Measurements from ENCODE around the gene IQSEC3.

IQSEC3 gene

GRCh38 chr12:143964-144649 is 77.5 kb downstream of the IQSEC3 start:
- DNase-seq: no peak

- peak; percentile 41 for DNase-seq
Observed at GRCh38 chr12:144650-145284, 78.2 kb downstream of the IQSEC3 start.

GRCh38 chr12:145369-145960 is 78.9 kb downstream of the IQSEC3 start:
- no peak for DNase-seq

- DNase-seq: no peak
Observed at GRCh38 chr12:147242-147641, 80.7 kb downstream of the IQSEC3 start.

DNA sequence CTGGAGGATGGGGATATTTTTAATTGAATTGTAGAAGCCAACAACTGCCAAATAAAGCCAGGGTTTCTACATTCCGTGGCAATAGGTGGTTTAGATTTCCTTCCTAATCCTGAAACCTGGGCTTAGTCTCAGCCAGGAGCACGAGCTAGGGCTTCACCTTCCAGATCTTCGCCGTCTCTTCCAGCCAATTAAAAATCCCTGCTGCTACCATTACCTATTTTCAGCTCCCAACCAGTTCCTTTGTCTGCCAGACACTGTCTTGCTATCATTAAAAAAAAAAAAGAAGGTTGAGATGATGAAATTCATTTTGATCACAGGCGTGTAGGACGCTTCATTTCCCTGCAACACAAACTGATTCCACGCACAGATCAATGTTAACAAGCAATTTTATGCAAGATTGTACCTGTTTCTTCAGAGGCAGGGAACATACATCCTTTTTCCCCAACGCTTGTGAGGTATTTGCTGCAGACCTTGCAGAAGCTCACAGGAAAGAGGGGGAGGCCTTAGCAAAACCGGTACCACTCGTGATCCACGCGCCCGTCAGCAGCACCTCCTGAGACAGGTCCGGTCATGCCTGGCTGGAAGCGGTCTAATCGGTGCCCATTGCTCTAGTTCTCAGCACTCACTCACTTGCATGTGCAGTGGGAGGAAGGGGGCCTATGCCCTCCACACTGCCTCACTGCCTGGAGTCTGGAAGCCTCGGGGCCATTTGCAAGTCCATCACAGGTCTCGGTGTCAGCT is 82.3 kb downstream of the IQSEC3 start:
- no peak for DNase-seq

GRCh38 chr12:151579-151978 is 85.0 kb downstream of the IQSEC3 start:
- no peak for DNase-seq

- DNase-seq: no peak
Observed at GRCh38 chr12:152440-152839, 85.9 kb downstream of the IQSEC3 start.

DNA sequence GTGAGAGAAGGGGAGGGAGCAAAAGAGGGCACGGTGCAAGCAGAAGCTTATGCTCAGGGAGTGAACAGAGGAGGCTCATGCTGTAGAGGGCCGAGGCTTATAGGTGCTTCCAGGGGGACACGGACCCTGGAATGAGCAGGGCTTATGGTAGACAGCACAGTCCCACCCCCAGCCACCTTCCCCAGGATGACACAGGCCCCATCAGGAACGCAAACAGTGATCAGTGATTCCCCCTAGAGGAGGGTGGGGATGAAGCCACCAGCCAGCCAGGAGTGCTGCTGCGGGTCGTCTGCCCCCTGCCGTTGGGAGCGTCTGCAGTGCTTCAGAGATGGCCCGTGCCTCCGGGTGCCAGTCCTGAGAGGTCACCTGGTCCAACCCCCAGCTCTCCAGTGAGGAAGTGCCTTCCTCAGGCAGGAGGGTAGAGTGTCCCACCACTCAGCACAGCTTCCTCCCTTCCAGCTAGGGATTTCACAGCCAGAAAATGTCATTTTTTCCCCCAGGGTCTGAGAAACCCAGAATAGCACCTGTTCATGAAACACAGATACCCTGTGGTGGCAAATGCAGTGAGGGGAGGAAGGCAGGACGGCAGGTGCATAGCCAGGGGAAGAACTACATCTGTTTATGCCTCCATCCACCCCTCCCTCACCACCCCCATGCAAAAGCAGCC is 86.6 kb downstream of the IQSEC3 start:
- DNase-seq: peak; percentile 90

- DNase-seq: no peak
Observed at GRCh38 chr12:154058-154457, 87.5 kb downstream of the IQSEC3 start.

- DNase-seq: no peak
Observed at GRCh38 chr12:155006-155405, 88.4 kb downstream of the IQSEC3 start.

DNA sequence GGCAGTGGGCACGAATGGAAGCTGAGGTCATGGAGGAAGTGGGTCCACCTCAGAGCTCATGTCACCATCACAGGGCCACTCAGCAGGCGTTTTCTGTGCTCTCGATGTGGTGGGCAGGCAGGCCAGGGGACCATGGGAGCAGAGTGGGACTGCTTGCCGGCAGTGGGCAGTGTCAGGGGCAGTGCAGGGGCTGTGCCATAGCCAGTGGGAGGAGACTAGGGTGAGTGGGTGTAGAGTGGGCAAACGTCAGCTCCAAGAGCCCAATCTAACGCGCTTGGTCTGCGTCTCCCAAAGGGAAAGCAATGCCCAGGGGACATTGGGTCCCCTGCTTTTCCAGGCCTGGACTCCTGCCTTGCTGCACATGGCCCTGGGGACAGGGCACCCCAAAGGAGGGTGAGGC is 89.1 kb downstream of the IQSEC3 start:
- DNase-seq: no peak

GRCh38 chr12:156945-157344 is 90.4 kb downstream of the IQSEC3 start:
- no peak for DNase-seq

- DNase-seq: no peak
Observed at GRCh38 chr12:157644-158043, 91.1 kb downstream of the IQSEC3 start.

DNA sequence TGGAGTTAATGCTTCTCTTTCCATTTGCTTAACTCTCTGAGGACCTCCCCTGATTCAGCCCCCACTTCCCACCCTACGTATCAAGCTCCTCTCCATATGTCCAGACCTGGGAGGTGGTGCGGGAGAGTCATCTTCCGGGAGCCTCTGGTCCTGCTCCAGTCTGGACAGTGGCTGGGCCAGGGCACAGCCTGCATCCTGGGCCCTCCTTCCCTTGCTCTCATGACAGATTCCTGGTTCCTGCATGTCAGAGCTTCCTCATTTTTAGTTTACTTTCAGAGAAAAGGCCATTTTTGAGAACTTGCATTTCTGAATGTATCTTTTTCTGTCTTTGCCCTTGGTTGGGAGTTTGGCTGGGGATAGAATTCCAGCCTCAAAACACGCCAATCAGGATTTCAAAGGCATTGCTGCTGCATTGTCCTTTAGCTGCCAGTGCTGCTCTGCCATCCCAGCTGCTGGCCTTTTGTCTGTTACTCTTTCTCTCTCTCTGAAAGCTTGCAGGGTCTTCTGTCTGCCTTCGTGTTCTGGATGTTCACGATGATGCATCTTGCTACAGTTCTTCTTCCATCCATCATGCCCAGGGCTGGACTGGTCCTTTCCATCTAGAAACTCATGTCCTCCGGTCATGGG is 92.7 kb downstream of the IQSEC3 start:
- DNase-seq: no peak

DNA sequence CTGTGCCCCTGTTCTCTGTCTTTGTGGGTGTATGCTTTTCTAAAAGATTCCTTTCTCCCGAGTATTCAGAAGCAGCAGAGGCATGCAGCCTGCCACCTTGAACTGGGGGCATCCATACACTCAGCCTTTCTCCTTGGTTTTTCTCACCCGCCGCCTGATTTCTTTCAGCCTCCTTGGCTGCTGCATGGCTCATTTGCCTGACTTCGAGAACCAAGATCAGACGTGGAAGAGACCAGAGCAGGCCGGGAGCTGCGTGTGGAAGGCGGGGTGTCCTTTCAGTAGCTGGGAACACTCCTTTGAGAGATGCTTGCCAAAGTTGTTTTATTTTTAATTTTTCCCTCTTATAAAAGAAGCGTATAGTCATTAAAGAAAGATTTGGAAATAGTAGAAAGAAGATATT is 94.3 kb downstream of the IQSEC3 start:
- DNase-seq: no peak

- DNase-seq: no peak
Observed at GRCh38 chr12:161823-162222, 95.3 kb downstream of the IQSEC3 start.

DNA sequence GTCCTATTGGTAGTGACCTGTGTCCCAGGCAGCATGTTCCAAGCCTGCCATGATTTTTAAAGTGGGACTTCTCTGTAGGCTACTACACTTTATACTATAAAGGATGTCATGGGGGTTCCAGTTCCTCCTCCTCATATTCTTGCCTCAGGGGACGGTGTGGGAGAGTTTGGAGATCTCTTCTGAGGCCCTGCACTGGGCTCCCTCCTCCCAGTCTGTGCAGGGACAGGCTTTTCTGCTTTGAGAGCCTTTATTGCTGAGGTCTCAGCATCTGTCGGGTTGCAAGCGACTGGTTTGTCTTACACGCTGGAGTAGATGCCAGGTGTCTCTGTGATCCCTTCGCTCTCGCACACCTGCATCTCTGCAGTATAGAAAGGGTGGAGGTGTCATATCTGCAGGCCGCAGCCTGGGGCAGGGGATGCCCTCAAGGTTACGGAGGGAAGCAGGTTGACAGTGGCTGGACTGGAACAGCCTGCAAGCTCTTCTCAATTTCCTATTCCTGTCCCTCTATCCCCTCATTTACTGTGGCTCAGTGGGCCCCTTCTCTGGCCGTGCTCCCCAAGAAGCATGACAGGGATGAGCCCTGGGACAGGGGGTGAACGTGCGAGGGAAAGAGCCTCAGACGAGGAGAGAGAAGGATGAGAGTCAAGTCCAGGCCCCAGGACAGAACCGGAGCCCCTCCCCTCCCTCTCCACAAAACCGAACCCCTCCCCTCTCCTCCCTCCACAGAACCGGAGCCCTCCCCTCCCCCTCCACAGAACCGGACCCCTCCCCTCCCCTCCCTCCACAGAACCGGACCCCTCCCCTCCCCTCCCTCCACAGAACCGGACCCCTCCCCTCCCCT is 96.1 kb downstream of the IQSEC3 start:
- DNase-seq: peak; percentile 82

DNA sequence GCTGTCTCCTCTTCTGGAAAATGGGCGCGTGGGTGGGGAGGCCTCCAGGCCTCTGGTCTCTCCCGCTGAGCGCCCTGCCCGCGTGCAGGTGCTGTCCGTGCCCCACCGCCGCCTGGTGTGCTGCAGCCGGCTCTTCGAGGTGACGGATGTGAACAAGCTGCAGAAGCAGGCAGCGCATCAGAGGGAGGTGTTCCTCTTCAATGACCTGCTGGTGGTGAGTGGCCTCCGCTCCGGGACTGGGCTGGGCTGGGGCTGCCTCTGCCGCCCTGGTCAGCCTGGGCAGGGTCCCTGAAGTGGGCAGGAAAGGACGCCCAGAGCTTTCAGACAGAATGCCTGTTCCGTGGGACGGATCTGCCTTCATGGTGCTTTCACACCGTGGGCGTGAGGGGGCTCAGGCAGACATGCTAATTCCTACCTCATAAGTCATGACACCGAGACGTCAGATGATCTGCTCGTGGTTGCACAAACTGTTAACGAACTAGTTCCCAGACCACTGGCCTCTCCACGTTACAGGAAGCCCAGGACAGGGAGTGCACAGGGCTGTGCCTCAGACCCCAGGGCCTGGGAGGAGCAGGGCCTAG is 96.9 kb downstream of the IQSEC3 start:
- no peak for DNase-seq

GRCh38 chr12:164207-164606 is 97.6 kb downstream of the IQSEC3 start:
- DNase-seq: peak; percentile 36

DNA sequence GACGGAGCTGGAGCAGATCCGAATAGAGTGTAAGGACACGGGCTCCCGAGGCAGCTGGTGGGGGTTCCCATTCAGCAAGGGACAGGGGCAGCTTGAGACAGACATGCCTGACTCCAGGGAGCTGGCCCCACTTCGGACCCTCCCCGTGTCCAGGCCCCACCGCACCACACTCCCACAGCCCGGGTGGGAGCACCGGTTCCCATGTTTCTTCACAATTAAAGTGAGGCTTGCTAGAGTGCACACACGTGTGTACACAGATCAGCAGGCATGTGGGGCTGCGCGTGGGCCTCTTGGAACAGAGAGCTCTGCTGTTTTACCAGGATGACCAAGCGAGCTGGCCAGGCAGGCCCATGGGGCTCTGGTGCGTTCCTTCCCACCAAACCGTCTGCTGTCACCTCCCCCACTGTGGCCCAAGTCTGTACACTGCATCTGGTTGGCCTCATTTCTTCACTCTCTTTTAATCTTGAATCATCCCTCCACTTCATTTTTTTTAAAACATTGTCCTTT is 99.3 kb downstream of the IQSEC3 start:
- no peak for DNase-seq

DNA sequence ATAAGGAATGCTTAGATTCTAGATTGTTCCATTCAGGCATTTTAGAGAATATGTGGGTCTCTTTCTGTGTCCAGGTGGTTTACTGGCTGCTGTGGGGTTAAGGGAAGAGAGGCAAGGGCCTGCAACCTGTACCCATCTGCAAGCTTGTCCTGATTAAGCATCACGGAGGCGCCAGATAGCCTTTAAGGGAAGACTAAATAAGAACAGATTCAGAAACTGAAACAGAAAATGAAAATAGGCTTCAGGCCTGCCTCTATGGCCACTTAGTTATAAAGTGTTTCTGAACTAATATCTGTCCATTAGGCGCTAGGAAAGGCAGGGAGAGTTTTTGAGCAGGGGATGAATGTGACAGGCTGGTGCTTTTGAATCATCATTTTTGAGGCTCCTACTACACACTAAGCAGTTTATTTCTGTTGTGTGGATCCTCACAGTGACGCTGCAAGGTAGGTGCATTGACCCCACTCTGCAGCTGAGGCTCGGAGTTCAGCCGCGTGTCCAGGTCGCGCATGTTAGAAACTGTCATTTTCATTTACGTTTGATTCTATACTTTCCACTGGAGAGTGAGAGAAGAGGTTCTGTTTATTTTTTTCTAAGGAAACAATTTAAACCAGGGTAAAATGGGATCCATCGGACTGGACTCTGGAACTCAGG is 100.0 kb downstream of the IQSEC3 start:
- DNase-seq: peak; percentile 60
